Neuron (in vitro differentiated cells): ENCODE measurements around the gene GNA14.
"Not testable (repeated sequence)": the region's sequence is repeated elsewhere in the genome, so short reads cannot be mapped to it uniquely, and the experiment has no call there.

Source experiments
- H2AFZ ChIP-seq: one replicate; pipeline ENCODE4 v1.6.1; 2013; ENCODE audit warnings: low read depth, mild to moderate bottlenecking, inconsistent platforms, low read length, moderate library complexity
- H3K27me3 ChIP-seq: one replicate; pipeline ENCODE4 v1.6.1; 2013; ENCODE audit warnings: low read length; ENCODE audit not compliant: insufficient read depth
- H3K36me3 ChIP-seq: one replicate; pipeline ENCODE4 v1.6.1; 2013; ENCODE audit warnings: low read length; ENCODE audit not compliant: insufficient read depth
- H3K4me1 ChIP-seq: one replicate; pipeline ENCODE4 v1.6.1; 2013; ENCODE audit warnings: low read length; ENCODE audit not compliant: insufficient read depth
- H3K4me3 ChIP-seq: 2 replicates; pipeline ENCODE4 v1.5.1; 2013; ENCODE audit warnings: mild to moderate bottlenecking, low read length, moderate library complexity
- H3K9me3 ChIP-seq: one replicate; pipeline ENCODE4 v1.6.1; 2013; ENCODE audit warnings: low read length

GNA14 gene

DNA sequence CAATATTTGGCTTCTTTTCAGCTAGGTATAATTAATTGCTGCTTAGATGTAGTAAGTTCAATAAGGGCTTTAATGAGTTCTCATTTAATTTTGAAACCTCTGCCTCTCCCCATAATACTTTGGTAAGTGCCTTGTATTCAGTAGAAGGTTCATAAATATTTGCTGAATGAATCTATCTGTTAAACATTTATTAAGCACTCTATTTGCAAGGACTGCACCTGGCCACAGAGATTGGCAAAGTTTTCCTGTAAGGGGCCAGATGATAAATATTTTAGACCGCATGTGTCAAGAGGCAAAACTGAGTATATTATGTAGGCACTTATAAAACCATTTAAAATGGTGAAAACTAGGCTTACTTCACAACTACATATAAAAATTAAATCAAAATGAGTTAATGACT is 19.0 kb upstream of the GNA14 start:
- H2AFZ ChIP-seq: no peak overlapping the region
- no peaks in the 10 kb centered on the region for H3K36me3 ChIP-seq
- no peaks in the 10 kb centered on the region for H3K4me1 ChIP-seq

DNA sequence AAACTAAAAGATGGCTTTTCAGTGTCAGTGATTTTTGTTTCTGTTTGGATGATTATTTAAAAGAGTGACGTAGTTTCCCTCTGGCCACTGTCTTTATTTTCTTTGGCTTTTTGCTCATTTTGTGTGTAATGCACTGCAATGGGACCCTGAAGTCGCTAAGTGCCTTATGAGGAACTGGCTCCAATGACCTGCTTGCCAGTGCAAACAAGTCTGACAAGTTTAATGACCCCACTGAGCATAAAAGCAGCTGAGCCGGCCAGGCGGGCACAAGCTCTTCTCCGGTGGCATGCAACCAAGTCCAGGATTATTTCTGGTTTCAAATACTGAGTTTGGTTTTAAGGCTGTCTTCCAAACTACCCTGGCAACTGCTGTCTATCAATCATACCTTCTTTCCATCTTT is 15.6 kb upstream of the GNA14 start:
- no peaks in the 10 kb centered on the region for H3K4me1 ChIP-seq
- no peaks in the 10 kb centered on the region for H3K27me3 ChIP-seq
- H3K9me3 ChIP-seq: no peaks in the 10 kb centered on the region
- H3K4me3 ChIP-seq: no peak overlapping the region
- no peak overlapping the region for H2AFZ ChIP-seq
- H3K36me3 ChIP-seq: no peaks in the 10 kb centered on the region

More for the DNA sequence above, 19.0 kb upstream of the GNA14 start:
- Histone ChIP-seq H3K4me3 (no peak overlapping the region), H3K9me3 (no peaks in the 10 kb centered on the region), H3K27me3 (no peaks in the 10 kb centered on the region)

DNA sequence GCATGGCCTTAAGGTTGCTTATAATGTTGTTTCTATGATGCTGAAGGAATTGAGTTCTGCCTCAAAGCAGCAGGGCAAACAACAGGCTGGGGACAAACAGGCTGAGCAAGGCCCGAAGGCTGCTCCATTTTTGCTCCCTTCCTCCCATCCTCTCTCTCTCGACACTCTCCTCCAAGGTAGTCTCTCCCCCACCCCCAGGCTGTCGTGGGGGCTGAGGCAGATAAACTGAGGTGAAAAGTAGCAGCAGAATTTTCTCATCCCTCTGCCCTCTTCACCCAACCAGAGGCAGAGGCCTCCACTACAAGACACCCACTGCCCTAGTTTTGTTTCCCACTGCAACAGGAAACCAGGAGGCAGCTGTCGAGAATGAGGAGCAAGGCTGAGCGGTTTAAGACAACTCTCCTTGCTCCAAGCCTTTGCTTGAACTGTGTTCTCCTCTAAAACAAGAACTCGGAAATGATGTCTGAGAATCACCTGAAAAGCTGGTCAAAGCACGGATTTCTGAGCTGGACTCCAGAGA is 13.5 kb upstream of the GNA14 start:
- Histone ChIP-seq H2AFZ (no peak overlapping the region), H3K36me3 (no peaks in the 10 kb centered on the region), H3K4me3 (no peak overlapping the region), H3K27me3 (no peaks in the 10 kb centered on the region), H3K9me3 (no peaks in the 10 kb centered on the region), H3K4me1 (no peaks in the 10 kb centered on the region)

DNA sequence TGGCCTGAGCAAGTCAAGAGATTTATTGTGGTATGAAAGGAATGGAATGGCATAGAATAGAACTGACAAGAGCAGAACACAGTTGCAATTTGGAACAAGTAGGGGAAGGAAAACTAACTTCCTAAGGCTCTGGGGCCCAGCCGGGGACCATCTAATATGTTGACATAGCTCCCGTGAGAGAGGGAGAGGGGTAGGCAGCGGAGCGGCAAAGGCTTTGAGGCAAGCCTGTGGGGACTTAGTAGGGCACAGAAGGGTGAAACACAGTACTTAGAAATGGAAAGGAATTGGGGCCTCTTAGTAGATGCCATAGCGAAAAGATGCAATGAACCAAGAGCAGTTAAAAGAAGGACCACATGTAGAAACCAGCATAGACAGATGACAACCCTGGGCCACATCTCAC is 11.8 kb upstream of the GNA14 start:
- Histone ChIP-seq H3K27me3 (no peaks in the 10 kb centered on the region), H3K4me1 (no peaks in the 10 kb centered on the region), H2AFZ (no peak overlapping the region), H3K9me3 (no peaks in the 10 kb centered on the region), H3K36me3 (no peaks in the 10 kb centered on the region), H3K4me3 (no peak overlapping the region)

DNA sequence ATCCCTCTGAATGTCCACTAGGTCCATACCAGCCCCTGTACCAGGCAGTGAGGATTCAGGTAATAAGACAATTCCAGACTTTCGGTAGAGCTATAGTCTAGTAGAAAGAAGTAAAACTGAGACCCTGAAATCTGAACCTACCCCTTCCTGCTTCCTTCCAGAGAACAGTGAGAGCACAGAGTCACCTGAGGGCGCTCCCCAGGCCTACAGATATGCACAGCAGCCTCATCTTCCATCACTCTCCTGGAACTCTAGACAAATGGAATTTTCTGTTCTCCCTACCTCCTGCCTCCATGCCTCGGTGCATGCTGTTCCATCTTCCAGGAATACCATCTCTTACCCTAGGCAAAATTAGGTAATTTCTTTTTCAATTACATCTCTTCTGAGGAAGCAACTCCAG is 3.1 kb upstream of the GNA14 start:
- Histone ChIP-seq H3K9me3 (no peaks in the 10 kb centered on the region), H2AFZ (no peak overlapping the region), H3K36me3 (no peaks in the 10 kb centered on the region), H3K27me3 (peaks cover 28% of the 10 kb centered on the region), H3K4me3 (no peak overlapping the region), H3K4me1 (no peaks in the 10 kb centered on the region)

DNA sequence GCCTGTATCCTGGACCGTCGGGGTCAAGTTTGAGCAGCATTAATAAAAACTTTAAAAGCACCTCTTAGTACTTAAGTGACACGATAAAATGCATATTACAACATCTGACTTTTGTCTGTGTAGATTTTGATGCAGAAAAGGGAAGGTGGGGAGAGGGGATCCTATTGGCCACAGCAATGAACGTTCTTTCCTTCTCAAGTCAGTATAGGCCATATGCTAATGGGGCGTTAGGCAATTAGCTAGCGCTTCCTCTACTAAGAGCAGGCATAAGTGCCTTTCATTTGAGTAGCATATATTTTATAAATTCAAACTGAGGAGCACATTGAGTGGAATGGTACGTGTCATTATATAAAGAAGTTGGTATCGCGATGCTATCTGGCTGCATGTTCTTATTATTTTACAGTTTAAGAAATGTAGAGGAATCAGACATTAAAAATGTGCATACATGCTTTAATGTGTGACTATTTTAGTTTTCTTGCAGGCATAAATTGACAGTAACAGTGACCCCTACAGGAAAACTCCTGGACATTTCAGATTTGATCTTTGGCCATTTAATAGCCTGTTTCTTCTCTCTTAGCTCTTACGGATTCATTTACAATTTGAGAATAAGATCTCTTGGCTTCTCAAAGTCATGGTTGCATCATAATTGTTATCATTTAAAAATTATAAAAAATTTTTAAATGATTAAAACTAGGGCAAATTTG is 1.1 kb upstream of the GNA14 start:
- H3K27me3 ChIP-seq: peaks cover 34% of the 10 kb centered on the region
- no peaks in the 10 kb centered on the region for H3K9me3 ChIP-seq
- no peaks in the 10 kb centered on the region for H3K4me1 ChIP-seq
- no peak overlapping the region for H3K4me3 ChIP-seq
- no peak overlapping the region for H2AFZ ChIP-seq
- H3K36me3 ChIP-seq: no peaks in the 10 kb centered on the region

DNA sequence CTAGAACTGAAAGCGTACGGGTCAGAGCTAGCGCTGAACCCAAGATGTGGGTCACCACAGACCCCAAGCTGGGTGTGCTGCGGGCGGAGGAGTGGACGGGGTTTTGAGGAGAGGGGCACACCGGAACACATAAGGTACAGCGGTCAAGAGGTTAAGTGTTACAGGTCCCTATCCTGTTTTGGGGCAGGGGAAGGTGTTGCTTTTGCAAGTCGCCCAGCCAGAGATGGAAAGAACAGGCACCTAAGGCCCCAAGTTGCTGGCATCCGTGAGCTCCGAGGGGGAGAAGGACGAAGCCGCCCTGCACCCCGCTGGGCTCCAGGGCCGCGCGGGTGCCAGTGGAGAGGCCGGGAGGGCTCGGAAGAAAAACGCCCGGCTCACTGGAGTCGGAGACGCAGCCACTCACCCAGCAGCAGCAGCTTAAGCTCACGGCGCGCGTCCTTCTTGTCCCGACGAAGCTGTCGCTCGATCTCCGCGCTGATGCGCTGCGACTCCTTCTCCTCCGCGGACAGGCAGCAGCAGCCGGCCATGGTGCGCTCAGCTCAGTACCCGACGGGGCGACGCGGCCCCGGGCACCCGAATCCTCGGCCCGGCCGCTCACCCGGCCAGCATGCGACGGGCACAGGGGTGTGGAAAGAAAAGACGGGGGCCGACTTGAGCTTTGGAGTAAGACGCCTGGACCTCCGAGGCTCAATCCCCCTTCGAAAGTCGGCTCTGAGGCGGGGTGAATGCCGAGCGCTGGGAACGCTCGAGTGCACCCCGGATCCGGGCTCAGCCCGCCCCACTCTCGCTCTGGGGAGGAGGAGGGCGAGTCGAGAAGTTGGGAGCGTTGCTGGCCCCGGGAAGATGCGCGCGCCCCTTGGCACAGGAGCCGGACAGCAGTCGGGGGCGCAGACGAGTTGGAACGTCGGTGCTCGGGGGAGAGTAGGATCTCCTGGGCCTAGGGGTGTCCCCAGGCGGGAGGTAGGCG is 572 bp downstream of the GNA14 start:
- no peak overlapping the region for H3K4me3 ChIP-seq

DNA sequence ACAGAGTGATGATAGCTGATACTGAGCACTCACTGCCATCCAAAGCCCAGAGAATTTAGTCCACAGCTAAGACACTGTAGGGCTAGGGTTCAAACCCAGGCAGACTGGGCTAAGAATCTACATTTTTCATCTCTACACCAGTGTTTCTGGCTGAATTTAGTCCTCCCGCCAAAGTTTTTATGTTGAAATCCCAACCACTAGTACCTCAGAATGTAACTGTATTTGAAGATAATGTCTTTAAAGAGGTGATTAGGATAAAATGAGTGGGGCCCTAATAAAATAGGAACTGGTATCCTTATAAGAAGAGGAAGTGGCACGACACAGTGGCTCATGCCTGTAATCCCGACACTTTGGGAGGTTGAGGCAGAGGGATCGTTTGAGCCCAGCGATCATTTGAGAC is 4.3 kb downstream of the GNA14 start:
- Histone ChIP-seq H3K4me3 (no peak overlapping the region), H3K4me1 (no peaks in the 10 kb centered on the region), H3K27me3 (peaks cover 35% of the 10 kb centered on the region), H3K9me3 (no peaks in the 10 kb centered on the region), H2AFZ (no peak overlapping the region), H3K36me3 (no peaks in the 10 kb centered on the region)

More for the DNA sequence above, 572 bp downstream of the GNA14 start:
- no peaks in the 10 kb centered on the region for H3K4me1 ChIP-seq
- H3K36me3 ChIP-seq: no peaks in the 10 kb centered on the region
- H2AFZ ChIP-seq: no peak overlapping the region
- no peaks in the 10 kb centered on the region for H3K9me3 ChIP-seq
- H3K27me3 ChIP-seq: peaks cover 34% of the 10 kb centered on the region

DNA sequence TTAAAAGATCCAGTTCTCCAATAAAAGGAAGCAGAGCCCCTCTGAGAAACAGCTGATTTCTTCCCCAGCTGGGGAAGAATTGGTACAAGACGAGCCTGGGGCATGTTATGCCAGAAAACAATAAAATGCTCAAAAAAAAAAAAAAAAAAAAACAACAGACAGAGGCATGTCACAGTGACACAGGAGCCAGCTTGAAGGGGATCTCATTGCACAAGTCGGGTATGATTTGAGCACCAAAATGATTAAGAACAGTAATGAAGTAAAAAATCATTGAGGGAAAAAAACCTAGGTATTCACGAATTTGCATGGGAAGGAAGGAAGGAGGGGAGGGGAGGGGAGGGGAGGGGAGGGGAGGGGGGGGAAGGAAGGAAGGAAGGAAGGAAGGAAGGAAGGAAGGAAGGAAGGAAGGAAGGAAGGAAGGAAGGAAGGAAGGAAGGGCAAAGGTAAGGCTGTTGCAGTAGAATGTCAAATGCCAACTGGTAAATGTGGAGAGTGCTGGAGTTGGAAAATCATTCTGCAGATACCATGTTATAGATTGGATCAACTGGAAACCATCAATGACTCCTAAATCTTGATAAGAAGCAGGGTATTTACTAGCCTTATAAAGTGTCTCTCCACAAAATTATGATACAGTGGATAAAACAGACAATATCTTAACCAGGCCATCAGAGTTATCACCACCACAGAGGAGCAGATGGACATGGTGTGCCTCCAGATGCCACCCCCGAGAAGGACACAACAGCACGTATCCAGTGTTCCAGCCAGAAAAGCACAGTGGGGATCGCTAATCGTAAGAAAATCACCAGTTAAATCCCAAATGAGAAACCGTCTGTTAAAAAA is 7.2 kb downstream of the GNA14 start:
- Histone ChIP-seq H3K9me3 (no peaks in the 10 kb centered on the region), H3K4me1 (no peaks in the 10 kb centered on the region), H2AFZ (no peak overlapping the region)

DNA sequence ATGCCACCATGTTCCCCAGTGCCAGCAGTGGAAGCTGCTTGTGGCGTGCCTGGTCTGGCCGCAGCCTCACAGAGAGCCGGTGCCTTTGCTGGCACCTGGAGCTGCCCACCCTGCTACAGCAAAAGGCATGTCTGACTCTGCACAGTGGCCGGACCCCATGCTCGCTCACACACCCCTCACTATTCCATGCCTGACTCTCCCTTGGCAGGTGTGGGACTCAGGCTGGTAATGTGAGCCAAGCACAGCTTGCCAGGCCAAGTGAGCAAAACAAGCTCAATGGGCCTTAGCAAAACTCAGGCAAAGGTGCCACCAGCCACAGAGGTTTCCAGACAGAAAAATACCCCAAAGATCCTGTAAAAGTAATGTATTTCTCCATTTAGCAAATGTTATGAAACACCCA is 15.5 kb downstream of the GNA14 start:
- Histone ChIP-seq H3K4me1 (no peaks in the 10 kb centered on the region), H2AFZ (no peak overlapping the region), H3K27me3 (no peaks in the 10 kb centered on the region), H3K36me3 (no peaks in the 10 kb centered on the region), H3K9me3 (no peaks in the 10 kb centered on the region), H3K4me3 (no peak overlapping the region)

More for the DNA sequence above, 7.2 kb downstream of the GNA14 start:
- no peak overlapping the region for H3K4me3 ChIP-seq
- H3K36me3 ChIP-seq: no peaks in the 10 kb centered on the region
- peaks cover 9% of the 10 kb centered on the region for H3K27me3 ChIP-seq

DNA sequence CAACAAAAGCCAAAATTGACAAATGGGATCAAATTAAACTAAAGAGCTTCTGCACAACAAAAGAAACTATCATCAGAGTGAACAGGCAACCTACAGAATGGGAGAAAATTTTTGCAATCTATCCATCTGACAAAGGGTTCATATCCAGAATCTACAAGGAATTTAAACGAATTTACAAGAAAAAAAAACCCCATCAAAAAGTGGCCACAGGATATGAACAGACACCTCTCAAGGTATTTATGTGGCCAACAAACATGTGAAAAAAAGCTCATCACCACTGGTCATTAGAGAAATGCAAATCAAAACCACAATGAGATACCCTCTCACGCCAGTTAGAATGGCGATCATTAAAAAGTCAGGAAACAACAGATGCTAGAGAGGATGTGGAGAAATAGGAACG is 19.3 kb downstream of the GNA14 start:
- not testable (repeated sequence) for H3K36me3 ChIP-seq, H2AFZ ChIP-seq, H3K9me3 ChIP-seq, H3K27me3 ChIP-seq, H3K4me3 ChIP-seq, H3K4me1 ChIP-seq

DNA sequence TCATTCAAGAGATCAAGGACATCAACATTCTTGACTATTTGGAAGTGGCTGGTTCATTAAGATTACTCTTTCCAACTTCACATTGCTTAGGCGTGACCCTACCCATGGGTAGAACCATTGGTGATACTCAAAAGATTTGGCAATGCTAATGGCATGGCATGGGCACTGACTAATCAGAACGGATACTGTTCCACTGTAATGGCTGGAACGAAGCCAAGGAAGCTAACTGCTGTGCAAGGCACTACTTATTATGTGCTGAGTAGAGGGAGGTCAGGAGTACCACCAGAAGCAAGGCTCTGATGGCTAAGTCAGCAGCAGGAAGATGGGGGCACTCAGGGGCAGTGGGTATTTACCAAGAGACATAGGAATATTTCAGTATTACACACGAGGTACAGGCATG is 31.9 kb downstream of the GNA14 start:
- no peak overlapping the region for H3K4me3 ChIP-seq

More for the DNA sequence above, 31.9 kb downstream of the GNA14 start:
- Histone ChIP-seq H3K27me3 (no peaks in the 10 kb centered on the region), H2AFZ (no peak overlapping the region), H3K4me1 (no peaks in the 10 kb centered on the region), H3K9me3 (no peaks in the 10 kb centered on the region), H3K36me3 (no peaks in the 10 kb centered on the region)
